ENCODE results near the gene DMPK.

DNA sequence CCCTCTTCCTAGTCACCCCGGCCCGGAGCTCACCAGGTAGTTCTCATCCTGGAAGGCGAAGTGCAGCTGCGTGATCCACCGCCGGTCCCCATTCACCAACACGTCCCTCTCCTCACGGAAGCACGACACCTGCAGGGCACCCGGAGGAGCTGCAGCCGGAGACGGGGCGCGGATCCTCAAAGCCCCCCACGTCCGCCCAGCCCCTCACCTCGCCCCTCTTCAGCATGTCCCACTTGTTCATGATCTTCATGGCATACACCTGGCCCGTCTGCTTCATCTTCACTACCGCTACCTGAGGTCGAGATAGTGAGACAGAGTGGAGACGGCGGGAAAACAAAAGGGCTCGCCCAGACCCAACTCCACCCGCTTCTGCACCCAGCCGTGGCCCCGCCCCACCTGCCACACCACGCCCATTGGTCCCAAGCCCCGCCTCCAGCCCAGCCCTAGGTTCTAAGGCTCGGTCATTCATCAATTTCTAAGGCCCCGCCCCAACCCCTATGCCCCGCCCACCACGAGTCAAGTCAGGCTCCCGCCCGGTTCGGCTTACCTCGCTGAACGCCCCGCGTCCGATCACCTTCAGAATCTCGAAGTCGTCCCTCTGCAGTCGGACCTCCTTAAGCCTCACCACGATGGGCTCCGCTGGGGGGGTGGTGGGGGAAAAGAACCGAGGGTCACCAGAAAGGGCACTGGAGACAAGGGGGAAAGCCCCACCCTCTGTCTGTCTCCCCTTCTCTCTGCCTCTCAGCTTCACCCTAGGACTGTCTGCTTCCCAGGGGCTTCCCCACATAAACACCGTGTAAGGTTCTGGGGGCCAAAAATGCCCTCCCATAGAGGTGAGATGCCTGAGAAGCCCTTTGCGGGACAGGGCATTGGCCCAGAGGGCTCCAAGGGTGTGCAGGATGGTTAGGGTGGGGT, 2.8 kb downstream of the DMPK start:
- TF ChIP-seq, protein P1, sequence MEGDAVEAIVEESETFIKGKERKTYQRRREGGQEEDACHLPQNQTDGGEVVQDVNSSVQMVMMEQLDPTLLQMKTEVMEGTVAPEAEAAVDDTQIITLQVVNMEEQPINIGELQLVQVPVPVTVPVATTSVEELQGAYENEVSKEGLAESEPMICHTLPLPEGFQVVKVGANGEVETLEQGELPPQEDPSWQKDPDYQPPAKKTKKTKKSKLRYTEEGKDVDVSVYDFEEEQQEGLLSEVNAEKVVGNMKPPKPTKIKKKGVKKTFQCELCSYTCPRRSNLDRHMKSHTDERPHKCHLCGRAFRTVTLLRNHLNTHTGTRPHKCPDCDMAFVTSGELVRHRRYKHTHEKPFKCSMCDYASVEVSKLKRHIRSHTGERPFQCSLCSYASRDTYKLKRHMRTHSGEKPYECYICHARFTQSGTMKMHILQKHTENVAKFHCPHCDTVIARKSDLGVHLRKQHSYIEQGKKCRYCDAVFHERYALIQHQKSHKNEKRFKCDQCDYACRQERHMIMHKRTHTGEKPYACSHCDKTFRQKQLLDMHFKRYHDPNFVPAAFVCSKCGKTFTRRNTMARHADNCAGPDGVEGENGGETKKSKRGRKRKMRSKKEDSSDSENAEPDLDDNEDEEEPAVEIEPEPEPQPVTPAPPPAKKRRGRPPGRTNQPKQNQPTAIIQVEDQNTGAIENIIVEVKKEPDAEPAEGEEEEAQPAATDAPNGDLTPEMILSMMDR (IDR thresholded peaks at IDR 0.05): peak; percentile 58 to 88 (median 77)
- TF ChIP-seq POLR2A (IDR thresholded peaks at IDR 0.05): peak in 1 of 4 donors; percentile 14
- TF ChIP-seq POLR2AphosphoS5 (IDR thresholded peaks at IDR 0.05): no peak
